ENCODE data around the gene GADD45B.

Gene GADD45B

GRCh38 chr19:2475702-2476450 lies at the start of gene GADD45B:
GADD45B (plus strand) TSS chr19:2476127; CDS start chr19:2476359, 232 bp downstream.
- peak; percentile 60 to 84 for DNase-seq

DNA sequence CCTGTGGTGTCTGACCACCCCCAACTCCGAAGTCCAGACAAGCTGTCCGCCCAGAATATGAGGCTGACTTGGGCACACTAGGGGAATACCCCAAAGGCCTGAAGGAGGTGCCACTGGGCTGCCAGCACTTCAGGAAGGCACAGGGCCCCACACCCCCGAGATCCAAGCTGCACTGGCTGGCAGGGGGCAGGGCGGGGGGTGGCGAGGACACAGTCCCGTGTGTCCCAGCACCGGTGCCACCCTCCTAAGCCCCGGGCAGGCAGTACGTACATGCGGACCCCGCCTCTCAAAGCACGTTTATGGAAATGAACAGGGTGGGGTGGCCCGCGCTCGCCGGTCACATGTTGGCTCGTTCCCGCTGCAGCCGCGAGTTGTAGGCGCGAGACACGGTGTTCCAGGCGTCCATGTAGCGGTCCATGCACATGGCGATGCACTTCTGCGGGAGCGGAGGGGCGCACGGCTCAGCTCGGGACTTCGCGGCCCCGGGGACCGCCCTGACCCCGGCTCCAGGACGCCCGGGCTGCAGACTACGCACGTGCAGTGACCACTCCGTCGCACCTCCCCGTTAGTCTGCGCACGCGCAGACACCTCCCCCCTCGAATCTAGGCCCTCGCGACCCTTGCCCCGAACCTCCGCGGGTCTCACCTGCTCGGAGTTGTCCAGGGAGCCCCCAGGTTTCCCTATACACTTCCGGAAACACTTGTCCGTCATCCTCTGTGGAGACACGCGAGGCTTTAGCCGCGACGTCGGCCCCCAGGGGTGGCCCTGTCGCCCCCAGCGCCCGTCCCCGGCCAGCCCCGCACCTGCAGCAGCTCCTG lies 49.1 kb upstream of the GADD45B start:
- peak; percentile 59 to 69 for DNase-seq

DNA sequence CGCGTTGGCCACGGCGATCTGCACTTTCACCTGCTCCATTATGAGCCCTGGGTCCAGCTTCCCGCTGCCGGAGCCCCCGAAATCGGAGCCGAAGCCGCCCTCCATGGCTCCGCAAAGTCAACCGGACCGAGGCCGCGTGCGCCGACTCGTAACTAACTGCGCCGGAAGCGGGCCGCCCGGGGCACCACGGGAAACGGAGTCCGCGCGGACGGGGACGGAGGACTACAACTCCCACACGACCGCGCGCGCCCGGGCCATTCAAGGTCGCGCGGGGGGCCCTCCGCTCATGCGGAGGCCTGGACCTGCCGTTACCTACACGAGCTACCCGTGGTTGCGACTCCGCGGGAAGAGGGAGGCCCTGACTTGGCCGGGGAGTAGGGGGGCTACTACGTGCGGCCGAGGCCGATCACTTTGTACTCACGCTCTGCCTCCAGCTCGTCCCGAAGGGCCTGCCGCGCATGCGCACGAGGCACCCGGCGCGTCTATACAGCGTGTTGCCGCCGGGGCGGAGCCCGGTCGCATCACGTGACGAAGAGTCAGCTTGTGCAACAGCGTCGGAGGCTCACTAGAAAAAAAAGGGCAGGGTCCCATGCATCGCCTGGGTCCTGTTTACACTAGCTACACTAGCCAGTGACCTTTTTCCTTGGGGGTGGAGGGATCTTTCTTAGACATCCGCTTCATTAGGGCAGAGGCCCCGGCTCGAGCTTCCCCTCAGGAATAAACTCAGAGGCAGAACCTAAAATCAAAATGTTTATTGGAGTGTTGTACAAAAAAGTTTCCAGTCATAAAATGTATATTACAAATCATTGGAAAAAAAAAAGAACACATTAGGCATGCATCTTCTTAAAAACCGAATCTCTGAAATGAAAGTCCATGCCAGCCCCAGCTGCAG lies 48.3 kb upstream of the GADD45B start, which contains the start of gene TIMM13:
TSS of gene TIMM13 (minus strand) at position 158 of the 892 bp plus-strand sequence. CDS start at position 105, 53 bp downstream.
- peak; percentile 97 to 99 for DNase-seq

DNA sequence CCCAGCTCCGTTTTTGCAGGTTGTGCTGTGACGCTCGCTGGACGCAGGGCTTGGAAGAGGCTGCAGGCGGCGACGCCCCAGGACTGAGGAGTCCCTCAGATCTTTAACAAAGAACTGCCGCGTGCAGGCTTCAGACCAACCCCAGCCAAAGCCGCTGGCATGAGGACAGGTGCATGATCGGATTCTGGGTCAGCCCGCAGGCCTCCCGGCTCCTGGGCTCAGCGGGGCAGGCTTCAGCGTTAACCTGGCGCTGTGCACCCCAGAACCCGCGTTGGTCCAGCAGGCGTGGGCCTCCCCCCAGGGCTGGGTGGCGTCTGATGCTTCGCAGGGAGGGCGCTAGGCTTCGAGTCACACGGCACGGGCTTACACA lies 47.6 kb upstream of the GADD45B start:
- DNase-seq, result no peak

DNA sequence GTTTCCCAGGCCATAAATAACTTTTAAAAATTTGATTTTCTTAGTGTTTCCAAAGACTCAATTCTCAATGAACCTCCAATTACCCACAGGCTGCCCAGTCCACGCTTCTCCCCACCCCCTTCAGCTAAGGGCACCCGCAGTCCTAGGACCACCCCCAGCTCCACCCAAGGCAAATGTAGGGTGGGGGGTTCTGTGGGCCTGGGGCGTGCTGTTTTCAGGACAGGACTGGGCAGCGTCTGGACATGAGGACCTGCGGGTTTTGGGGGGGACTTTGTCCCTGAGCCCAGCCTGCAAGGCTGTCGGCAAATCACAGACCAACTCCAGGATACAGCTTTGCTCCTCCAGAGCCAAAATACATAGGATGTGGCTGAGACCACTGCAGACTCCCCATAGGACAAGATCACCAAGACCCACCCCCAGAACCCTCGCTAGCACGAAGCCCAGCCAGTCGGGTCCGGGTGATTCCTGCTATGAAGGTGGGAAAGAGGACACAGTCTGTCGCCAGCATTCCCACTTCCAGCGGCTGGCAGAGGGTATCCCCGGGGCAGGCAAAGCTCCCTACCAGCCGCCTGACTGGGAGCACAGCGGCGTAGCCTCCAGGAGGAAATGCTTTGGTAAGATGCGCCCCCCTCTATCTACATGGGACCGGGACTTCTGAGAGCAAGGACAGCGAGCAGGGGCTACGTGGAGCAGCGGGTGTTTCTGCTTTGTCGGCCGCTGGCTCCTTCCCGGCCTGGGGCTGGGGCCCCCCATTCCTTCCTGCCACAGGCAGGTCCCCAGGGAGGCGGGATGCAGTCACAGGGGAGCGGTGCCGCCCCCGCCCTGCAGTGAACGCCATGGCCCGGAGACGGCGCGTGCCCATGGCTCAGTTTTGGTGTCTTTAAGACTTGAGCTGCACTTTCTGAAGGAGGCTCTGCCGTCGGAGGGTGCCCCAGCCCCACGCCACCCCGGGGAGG lies 46.9 kb upstream of the GADD45B start:
- no peak for DNase-seq

DNA sequence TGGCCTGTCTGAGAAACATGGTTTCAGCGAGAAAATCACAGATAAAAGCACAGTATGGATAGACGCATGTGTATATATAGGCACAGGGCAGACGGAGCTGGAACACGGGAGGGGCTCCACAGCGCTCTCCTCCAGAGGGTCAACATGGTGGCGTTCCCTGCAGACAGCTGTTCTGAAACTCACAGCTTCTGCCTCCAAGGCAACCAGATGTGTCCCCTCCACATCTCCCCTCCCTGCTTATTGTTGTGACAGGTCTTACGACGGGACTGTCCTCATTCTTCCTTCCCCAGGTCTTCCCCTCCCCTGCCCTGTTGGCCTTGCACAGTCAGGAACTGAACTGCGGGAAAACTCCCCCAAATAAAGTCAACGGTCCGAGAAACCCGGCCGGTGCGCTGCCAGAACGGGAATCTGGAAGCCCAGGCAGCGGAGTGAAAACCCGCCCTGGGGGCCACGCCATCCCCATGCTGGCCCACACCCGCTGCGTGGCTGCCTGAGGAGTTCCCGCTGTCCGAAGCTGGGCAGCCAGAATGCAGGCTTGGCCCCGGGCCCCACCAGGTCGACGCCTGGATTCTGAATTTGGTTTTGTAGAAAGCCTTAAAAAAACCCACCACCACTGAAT lies 45.9 kb upstream of the GADD45B start:
- no peak for DNase-seq

DNA sequence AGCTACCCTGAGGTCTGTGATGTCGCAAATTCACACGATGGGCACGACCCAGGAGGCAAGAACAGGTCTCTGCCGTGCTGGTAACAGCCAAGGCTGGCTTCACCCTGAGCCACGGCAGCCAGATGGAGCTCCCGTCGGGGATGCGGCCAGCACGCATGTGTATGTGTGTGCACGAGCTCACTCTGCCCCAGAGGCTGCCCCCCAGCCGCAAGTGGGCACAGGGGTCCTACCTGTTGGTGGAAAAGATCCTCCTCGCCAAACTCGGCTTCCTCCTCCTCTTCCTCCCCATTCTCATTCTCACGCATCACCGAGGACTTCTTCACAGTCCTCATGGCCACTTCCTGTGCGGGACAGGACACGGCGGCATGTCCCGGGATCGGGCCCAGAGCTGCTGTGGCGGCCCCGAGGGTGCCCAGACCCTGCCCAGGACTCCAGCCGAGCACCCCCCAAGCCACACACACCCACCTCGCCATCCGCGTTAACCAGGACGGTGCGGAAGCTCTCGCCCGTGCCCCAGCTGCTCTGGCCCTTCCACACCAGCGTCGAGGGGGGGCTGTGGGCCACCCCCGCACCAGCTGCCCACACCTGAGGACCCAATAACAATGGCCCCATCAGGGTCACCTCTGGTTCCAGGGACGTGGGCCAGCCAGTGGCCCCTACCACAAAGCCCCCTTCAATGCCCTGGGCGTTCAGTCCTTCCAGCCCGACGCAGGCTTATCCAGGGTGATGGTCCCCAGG lies 44.4 kb upstream of the GADD45B start:
- no peak for DNase-seq

GRCh38 chr19:2432131-2432848 lies 43.6 kb upstream of the GADD45B start:
- no peak for DNase-seq

- DNase-seq, result no peak
Measured at GRCh38 chr19:2433854-2434253, 42.1 kb upstream of the GADD45B start.

DNA sequence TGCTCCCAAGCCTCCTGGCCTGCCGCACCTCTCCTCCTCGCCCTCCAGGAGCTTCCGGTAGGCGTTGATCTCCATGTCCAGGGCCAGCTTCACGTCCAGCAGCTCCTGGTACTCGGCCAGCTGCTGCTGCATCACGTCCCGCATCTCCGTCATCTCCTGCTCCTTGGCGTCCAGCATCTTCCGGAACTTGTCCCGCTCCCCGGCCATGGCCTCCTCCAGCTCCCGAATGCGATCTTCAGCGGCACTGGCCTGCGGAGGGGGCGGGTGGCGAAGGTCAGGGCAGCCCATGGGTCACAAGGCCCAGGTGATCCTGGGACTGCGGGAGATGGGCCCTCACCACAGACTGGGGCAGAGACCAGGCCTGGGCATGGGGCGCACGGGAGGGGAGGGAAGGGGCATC lies 41.7 kb upstream of the GADD45B start:
- no peak for DNase-seq

- no peak for DNase-seq
Measured at GRCh38 chr19:2434721-2435265, 41.1 kb upstream of the GADD45B start.

DNA sequence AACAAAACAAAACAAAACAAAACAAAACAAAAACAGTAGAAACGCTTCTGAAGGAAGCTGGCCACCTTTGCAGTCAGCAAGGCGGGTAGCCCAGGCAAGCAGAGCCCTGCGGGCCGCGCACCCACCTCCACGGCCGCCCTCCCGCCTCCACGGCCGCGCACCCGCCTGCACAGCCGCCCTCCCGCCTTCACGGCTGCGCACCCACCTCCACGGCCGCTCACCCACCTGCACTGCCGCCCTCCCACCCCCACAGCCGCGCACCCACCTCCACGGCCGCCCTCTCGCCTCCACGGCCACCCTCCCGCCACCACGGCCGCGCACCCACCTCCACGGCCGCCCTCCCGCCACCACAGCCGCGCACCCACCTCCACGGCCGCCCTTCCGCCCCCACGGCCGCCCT lies 39.5 kb upstream of the GADD45B start:
- DNase-seq, result no peak

- no peak for DNase-seq
Measured at GRCh38 chr19:2436926-2437325, 39.0 kb upstream of the GADD45B start.

GRCh38 chr19:2438178-2438577 lies 37.7 kb upstream of the GADD45B start:
- no peak for DNase-seq

DNA sequence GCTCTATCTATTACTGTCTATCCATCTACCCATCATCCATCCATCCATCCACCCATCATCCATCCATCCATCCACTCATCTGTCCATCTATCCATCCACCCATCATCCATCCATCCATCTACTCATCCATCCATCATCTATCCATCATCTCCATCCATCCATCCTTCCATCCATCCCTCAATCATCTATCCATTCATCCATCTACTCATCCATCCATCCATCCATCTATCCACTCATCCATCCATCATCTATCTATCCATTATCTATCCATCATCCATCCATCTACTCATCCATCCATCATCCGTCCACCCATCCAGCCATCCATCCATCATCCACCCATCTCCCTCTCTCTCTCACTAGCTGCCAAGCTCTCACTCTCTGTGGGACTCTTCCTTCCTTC lies 35.4 kb upstream of the GADD45B start:
- no peak for DNase-seq

- no peak for DNase-seq
Measured at GRCh38 chr19:2441096-2441752, 34.7 kb upstream of the GADD45B start.

DNA sequence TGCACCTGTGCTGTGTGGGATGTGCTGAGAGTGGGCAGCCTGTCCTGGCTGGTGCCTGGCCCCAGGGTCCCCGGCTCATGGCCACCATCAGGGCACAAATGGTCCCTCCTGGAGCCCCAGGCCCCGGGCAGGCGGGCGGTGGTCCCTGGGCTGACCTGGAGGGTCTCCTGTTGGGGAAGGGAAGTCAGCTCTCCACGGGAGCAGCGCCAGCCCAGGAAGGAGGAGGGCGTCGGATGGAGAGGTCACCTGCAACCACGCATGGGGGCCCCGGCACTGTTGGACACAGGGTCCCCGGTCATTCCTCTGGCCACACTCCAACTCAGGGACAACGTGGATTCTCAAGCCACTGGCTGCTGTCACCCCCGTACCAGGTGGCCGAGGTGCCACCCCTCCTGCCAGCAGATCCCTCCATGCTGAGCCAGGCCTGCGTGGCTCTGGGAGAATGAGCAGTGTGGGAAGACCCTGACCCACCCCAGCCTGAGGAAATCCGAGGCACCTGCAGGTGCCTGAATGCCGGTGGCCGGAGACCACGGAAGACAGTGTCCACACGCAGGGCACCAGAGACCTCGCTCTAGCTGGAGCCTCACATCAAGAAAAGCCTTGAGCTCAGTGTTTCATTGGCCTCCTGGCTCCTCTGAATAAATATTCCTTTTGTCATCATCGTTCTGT lies 32.7 kb upstream of the GADD45B start:
- DNase-seq, result no peak

DNA sequence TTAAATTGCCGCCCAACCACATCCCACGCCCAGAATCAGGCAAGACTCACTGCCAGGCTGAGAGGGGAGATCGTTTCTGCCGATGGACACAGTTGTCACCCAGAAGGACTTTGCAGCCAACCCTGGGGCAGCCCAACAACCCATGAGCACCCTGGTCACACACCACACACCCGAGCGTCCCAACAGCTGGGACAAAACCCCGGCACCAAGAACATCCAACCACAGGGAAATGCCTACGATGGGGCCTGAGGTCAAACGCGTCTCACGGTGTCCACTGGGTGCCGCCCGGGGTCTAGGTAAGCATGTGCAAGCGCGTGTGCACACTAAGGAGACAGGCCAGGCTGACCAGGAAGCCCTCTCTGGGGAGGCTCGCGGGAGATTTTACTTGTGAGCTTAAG lies 32.1 kb upstream of the GADD45B start:
- no peak for DNase-seq
